GM19324 (cell line): ENCODE results near the gene CPHXL.

Experiments used
- ATAC-seq: cut with Tn5 transposase; IDR thresholded peaks from one replicate; pipeline ENCODE4 v1.9.1; 2021; ENCODE audit warnings: mild to moderate bottlenecking, moderate library complexity; ENCODE audit not compliant: unreplicated experiment, low FRiP score

CPHXL gene

DNA sequence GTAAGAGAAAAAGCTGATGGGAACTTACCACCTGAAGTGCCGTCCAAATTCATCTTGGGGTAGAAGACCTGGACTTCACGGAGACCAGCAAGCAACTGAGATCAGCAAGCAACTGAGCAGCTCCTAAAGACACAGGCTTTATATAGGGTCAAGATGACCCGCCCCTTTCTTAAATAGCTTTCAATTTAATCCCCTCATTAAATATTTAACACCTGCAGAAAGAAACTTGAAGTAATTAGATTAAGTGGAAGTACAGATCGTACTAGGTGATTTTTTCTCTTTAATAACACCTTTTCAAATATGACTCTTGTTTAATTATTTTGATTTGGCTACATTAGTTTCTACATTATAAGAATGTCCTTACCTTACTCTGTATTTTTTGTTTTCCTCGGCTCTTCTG lies at the start of gene CPHXL:
Gene CPHXL, minus strand, starts transcription at position 101 of the 400 bp plus-strand sequence. Its CDS starts 48 bp downstream, at position 53.
- ATAC-seq = no peak

GRCh38 chr16:75774197-75774596 lies 47.9 kb upstream of the CPHXL start:
- ATAC-seq = no peak

GRCh38 chr16:75770051-75770450 lies 43.8 kb upstream of the CPHXL start:
- ATAC-seq = no peak

DNA sequence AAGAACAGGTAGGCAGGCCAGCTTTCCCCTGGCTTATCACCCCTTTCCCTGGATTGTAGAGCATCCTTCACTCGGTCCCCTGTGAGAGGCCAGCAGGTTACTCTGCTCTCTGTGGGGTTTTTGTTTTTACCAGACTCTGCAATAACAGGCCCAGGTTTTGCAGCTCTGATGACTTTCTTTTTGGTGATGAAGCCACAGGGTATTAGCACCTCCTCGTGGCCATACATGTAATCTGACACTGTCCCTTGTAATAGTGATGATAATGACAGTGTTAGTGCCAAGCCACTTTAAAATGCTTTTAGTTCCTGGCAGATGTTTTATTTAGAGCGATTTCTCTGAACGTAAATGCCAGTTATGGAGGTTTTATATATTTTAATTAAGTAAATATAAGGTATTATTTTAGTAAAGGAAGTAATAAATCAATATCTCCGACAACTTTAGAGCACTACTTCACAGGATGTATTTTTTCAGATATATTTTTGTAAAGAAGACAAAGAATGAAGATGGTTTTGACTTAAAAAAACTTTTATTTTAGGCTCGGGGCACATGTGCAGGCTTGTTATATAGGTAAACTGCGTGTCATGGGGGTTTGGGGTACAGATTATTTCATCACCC lies 38.0 kb upstream of the CPHXL start:
- ATAC-seq = peak; percentile 81

- no peak for ATAC-seq
Observed at GRCh38 chr16:75763204-75763603, 36.9 kb upstream of the CPHXL start.

DNA sequence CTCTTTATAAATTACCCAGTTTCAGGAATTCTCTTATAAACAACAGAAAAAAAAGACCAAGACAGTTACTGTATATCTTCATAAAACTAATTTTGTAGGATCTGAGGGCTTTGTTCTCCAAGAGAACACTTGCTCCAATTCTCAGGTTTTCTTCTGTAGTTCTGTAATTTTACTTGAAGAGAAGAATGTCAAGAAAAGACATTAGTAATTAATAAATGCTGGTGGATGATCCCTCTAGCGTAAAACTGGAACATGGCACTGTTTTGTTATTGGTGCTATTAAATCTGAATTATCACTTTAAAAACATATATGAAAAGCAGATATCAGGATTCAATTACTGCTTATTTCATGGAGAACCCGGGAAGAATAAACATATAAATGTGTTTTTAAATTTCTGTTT lies 36.5 kb upstream of the CPHXL start:
- no peak for ATAC-seq

- peak; percentile 24 for ATAC-seq
Observed at GRCh38 chr16:75761108-75761507, 34.8 kb upstream of the CPHXL start.

DNA sequence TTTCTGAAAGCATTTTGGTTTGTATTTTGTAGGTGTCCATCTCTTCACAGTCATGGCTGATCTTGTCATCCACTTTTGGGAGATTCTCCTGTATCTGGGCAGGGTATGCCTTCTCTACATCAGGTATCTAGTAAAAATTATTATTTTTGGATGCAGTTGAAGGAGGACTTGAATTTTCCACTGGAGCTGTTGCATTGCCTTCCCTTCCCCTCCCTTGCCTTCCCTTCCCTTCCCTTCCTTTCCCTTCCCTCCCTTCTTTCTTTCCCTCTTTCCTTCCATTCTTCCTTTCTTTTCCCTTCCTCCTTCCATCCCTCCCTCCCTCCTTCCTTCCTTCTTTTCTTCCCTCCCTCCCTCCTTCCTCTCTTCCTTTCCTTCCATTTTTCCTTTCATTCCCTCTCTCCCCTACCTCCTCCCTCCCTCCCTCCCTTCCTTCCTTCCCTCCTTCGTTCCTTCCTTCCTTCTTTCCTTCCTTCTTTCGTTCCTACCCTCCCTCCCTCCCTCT lies 33.8 kb upstream of the CPHXL start:
- ATAC-seq = no peak

GRCh38 chr16:75758215-75758614 lies 31.9 kb upstream of the CPHXL start:
- no peak for ATAC-seq

DNA sequence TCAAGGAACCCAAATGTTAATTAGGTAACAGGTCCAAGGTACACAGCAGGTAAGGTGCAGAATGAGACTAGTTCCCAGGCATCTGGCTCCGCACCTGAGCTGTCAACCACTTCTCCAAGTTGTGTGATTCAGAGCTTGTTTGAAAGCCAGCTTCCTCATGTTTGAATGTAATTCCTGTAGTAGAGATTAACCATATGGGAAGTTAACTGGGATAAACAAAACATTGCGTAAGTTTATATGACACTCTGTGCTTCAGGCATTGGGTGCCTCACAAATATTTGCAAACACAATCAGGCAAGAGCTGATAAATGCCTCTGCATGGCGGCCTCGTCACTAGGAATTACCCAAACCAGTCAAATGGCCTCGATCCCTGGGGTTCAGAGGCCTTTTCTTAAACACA lies 27.9 kb upstream of the CPHXL start:
- no peak for ATAC-seq

DNA sequence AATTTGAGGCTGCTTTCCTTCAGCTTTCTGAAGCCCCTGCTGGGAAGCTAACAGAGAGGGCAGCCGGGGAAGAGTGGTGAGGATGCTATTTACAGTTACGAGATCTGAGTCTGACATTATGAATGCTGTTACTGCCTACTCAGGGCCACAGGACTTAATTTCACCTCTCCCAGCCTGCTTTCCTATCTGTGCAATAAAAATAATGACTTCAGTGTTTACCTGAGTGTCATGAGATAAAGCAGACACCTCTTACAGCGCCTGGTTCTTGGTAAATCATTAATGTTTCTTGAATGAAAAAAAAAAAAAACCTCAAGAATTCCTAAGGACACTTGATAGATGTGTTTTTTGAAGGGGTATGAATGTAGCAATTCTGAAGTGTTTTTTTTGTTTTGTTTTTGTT lies 24.2 kb upstream of the CPHXL start:
- no peak for ATAC-seq

DNA sequence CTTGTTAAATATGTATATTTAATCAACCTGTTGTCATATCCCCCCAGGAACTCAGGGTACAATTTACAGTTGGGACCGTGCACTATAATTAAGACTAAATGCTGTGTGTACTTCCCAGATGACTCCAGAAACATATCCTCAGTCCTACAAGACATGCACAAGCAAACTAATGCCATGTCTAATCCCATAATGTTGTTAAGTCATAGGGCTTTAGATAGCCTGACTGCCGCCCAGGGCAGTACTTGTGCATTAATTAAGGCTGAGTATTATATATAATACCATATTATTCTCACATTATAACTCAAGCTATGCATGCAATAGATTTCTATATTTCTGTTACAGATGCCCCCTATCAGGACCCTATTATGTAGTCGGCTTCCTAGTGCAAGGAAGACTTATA lies 20.1 kb upstream of the CPHXL start:
- no peak for ATAC-seq

DNA sequence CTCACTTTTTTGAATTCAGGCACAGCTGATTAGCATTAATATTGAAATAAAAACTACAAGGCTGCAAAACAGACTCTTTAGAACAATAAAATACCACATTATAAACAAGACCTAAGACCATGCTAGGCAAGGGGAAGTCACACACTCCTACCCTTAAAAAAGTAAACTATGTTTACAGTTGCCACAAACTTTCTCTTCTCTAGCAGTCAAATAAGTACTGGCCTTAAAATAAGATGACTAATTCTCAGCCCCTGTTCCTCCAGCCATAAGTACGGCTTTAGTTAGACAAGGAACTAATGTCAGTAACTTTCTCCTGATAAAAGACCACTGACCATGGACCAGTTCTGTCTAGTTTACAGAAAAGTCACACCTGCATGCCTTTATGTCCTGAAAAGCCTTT lies 19.5 kb upstream of the CPHXL start:
- no peak for ATAC-seq

- no peak for ATAC-seq
Observed at GRCh38 chr16:75745242-75745641, 19.0 kb upstream of the CPHXL start.

DNA sequence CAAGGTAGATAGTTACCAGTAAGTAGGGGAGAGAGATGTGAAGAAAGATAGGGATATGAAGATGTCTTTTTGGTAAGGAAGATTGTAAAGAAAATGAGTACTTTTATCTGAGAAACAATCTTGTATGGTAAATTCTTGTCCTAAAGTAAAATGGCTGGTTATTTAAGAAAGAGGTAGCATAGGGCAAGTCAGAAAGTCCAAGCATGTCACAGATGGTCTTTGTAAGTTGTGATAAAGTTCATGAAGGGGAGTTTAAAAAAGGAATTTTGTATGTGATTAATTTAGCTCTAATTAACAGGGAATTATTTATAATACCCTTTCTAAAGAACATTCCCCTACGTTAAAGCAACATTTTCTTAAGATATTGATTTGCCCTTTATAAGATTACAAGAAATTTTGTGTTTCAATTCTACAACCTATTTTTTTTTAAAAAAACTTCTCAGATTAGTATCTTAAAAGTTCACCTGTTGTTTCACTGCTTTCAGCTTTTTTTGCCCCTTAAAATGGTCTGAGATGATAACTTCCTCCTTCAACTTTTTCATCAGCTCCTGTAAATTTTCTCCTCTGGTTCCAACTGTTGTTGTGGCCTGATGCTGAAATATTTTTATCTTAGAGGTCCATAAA lies 16.2 kb upstream of the CPHXL start:
- no peak for ATAC-seq

GRCh38 chr16:75733305-75734211 lies 7.3 kb upstream of the CPHXL start:
- ATAC-seq = no peak

DNA sequence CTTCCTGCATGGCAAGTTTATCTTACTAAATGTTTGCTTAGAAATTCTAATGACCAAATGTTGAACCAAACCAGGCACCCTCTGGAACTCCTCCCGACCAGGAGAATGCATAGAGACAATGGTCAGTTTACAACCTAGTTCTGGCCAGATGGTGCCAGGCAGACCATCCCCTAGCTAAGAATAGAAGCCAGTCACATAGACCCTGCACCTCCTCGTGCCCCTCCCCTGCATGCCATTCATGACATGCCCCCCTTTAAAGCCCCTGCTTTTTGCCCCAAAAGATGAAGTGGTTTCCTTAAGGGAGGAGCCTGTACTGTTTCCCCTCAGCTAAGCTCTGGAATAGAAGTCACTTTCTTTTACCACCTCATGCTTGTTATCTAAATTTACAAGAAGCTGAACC lies 6.6 kb upstream of the CPHXL start:
- ATAC-seq = no peak

- ATAC-seq = no peak
Observed at GRCh38 chr16:75727221-75727620, 931 bp upstream of the CPHXL start.

- no peak for ATAC-seq
Observed at GRCh38 chr16:75718452-75718851, 7.8 kb downstream of the CPHXL start.

DNA sequence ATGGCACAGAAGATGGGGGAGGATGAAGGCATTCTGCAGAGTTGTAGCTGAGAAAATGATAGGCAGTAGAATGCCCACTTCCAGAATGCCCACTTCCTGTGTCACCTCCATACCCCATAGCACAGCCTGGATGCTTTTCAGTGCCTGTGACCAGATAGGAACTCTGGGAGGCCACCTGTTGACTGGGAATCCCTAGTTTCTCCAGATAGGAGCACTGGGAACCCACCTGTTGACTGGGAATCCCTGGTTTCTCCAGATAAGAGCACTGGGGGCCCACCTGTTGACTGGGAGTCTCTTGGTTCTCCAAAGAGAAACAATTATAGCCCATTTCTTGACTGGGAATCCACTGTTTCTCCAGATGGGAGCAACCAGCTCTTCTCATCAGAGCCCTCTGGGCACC lies 11.6 kb downstream of the CPHXL start:
- ATAC-seq = no peak

DNA sequence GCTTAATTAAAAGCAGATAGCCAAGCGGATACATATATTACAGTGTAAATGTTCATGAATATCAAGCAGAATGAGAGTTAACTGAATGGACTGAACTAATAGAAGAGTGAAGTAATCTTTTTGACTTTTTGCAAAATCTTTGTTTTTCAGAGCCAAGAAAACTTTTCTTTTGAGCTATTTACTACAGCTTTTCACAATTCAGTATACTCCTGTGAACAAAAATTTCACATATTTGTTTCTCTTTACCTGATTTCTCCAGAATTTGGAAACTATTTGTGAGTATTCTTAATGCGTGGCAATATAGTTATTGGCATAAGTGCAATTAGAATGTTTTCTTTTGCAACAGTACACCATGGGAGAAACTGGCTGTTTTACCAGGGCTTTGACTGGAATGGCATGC lies 15.9 kb downstream of the CPHXL start:
- no peak for ATAC-seq
